Adipose tissue (tissue), 3 donors: ENCODE measurements around the gene GOSR2. TPM values are rescaled to one million over a fixed set of nuclear protein-coding genes. Genes with fewer than 3 reads are reported as not detected.

Source experiments
- H3K27ac ChIP-seq: one replicate; pipeline ENCODE4 v1.5.1; 2013; ENCODE audit warnings: low read depth, low read length
- WGBS, 3 donors: extraction: QIAGEN DNeasy Blood & Tissue Kit; methylation state at CpG; one replicate each; pipeline ENCODE4 v1.1.7; 2013; 5-methylcytosine and 5-hydroxymethylcytosine counted together
- polyA plus RNA-seq, 3 donors: library from polyadenylated mRNA; stranded (reverse); fragments of 200-250 nt; gene quantifications; one replicate each; pipeline ENCODE4 v1.2.3, GENCODE V29; 2013
- donor health status: healthy with polysubstance abuse.
- donor health status: Bipolar disorder and iron deficiency.
- donor health status: healthy.

The GOSR2 gene
- polyA plus RNA-seq = 10 to 100 TPM; 18.0 to 30.1 (median 25.7) TPM

- 0 to 1% (median 0%) methylated on average over 46 to 52 of the region's 52 CpGs for WGBS, 3 donors
- peak within 1 kb of the TSS; percentile 92 for H3K27ac ChIP-seq
Observed at GRCh38 chr17:46922804-46923635, at the start of gene GOSR2. TSS of gene GOSR2 (plus strand) at chr17:46923160. CDS start at chr17:46923193, 33 bp downstream.

GRCh38 chr17:46873941-46874645, 48.9 kb upstream of the GOSR2 start:
- H3K27ac ChIP-seq = no peak overlapping the region
- WGBS, 3 donors = 77 to 87% (median 83%) methylated on average over 7 of the region's 7 CpGs

- H3K27ac ChIP-seq = no peak overlapping the region
- 83 to 98% (median 84%) methylated on average over 16 of the region's 16 CpGs for WGBS, 3 donors
Observed at GRCh38 chr17:46874906-46875305, 48.1 kb upstream of the GOSR2 start.

- H3K27ac ChIP-seq = no peak overlapping the region
- WGBS, 3 donors = 45 to 89% (median 89%) methylated on average over 13 of the region's 13 CpGs
Observed at GRCh38 chr17:46875849-46876352, 47.1 kb upstream of the GOSR2 start.

- no peak overlapping the region for H3K27ac ChIP-seq
- WGBS, 3 donors = 22 to 78% (median 74%) methylated on average over 12 of the region's 12 CpGs
Observed at GRCh38 chr17:46876353-46876887, 46.5 kb upstream of the GOSR2 start.

- 53 to 84% (median 78%) methylated on average over 4 of the region's 4 CpGs for WGBS, 3 donors
- H3K27ac ChIP-seq = no peak overlapping the region
Observed at GRCh38 chr17:46876926-46877325, 46.0 kb upstream of the GOSR2 start.

- 72 to 82% (median 76%) methylated on average over 5 to 6 of the region's 6 CpGs for WGBS, 3 donors
- H3K27ac ChIP-seq = no peak overlapping the region
Observed at GRCh38 chr17:46877466-46877865, 45.5 kb upstream of the GOSR2 start.

GRCh38 chr17:46878055-46878454, 44.9 kb upstream of the GOSR2 start:
- WGBS, 3 donors = 43 to 75% (median 47%) methylated on average over 6 of the region's 6 CpGs
- H3K27ac ChIP-seq = no peak overlapping the region

GRCh38 chr17:46879101-46879500, 43.9 kb upstream of the GOSR2 start:
- WGBS, 3 donors = 80 to 84% (median 81%) methylated on average over 7 of the region's 7 CpGs
- H3K27ac ChIP-seq = no peak overlapping the region

GRCh38 chr17:46881015-46881414, 41.9 kb upstream of the GOSR2 start:
- no peak overlapping the region for H3K27ac ChIP-seq
- WGBS, 3 donors = 74 to 90% (median 88%) methylated on average over 5 of the region's 5 CpGs

- 85 to 95% (median 91%) methylated on average over 8 of the region's 8 CpGs for WGBS, 3 donors
- H3K27ac ChIP-seq = no peak overlapping the region
Observed at GRCh38 chr17:46882666-46883065, 40.3 kb upstream of the GOSR2 start.

GRCh38 chr17:46883871-46884520, 39.0 kb upstream of the GOSR2 start:
- 48 to 59% (median 56%) methylated on average over 19 of the region's 19 CpGs for WGBS, 3 donors
- no peak overlapping the region for H3K27ac ChIP-seq

- WGBS, 3 donors = 75 to 85% (median 78%) methylated on average over 7 of the region's 7 CpGs
- no peak overlapping the region for H3K27ac ChIP-seq
Observed at GRCh38 chr17:46884552-46884951, 38.4 kb upstream of the GOSR2 start.

- H3K27ac ChIP-seq = no peak overlapping the region
- 72 to 74% (median 73%) methylated on average over 10 of the region's 10 CpGs for WGBS, 3 donors
Observed at GRCh38 chr17:46885415-46886309, 37.3 kb upstream of the GOSR2 start.

- H3K27ac ChIP-seq = no peak overlapping the region
- 89 to 97% (median 92%) methylated on average over 1 of the region's 1 CpG for WGBS, 3 donors
Observed at GRCh38 chr17:46886310-46886663, 36.7 kb upstream of the GOSR2 start.

GRCh38 chr17:46887717-46888116, 35.2 kb upstream of the GOSR2 start:
- WGBS, 3 donors = 89 to 91% (median 90%) methylated on average over 3 of the region's 3 CpGs
- H3K27ac ChIP-seq = no peak overlapping the region

- WGBS, 3 donors = 81 to 95% (median 82%) methylated on average over 1 of the region's 1 CpG
- H3K27ac ChIP-seq = no peak overlapping the region
Observed at GRCh38 chr17:46888727-46889126, 34.2 kb upstream of the GOSR2 start.

GRCh38 chr17:46889519-46889918, 33.4 kb upstream of the GOSR2 start:
- 79 to 92% (median 87%) methylated on average over 4 of the region's 4 CpGs for WGBS, 3 donors

More at GRCh38 chr17:46889519-46889918, 33.4 kb upstream of the GOSR2 start:
- H3K27ac ChIP-seq = no peak overlapping the region
